ENCODE data around the gene RBM42. TPM values are rescaled to one million over a fixed set of nuclear protein-coding genes. Genes with fewer than 3 reads are reported as not detected.

The RBM42 gene
- total RNA-seq, 1 donor from 2014 or later: 78.7 TPM

DNA sequence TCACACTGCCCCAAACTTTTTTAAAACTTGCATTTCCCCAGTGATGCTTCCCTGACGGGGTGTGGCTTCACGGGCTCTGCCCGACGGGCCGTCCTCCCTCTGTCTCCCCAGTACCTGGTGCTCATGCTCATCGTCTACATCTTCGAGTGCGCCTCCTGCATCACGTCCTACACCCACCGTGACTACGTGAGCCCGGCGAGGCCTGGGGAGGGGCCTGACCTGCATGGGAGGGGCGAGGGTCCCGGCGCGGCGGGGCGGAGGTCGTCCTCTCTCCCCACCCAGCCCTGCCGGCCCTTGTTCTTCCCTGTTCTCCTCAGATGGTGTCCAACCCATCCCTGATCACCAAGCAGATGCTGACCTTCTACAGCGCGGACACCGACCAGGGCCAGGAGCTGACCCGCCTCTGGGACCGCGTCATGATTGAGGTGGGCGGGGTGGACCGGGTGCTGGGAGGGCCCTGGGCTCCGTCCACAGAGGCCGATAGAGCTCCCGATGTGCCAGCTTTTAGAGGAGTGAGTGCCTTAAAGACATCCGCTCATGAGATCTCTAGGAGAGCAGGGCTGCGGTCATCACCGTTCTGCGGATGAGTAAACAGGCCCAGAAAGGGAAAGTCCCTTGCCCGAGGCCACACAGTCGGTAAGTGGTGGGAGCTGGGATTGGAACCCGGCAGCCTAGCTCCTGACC is 44.4 kb downstream of the RBM42 start:
- H3K9me3 Mint-ChIP-seq (ENCODE audit: unreplicated experiment): no peaks in the 10 kb centered on the region
- H3K27ac Mint-ChIP-seq (ENCODE audit: unreplicated experiment): no peak overlapping the region
- H3K4me1 Mint-ChIP-seq (ENCODE audit: low read depth, unreplicated experiment): peaks cover 1% of the 10 kb centered on the region
- TF ChIP-seq, protein P1, sequence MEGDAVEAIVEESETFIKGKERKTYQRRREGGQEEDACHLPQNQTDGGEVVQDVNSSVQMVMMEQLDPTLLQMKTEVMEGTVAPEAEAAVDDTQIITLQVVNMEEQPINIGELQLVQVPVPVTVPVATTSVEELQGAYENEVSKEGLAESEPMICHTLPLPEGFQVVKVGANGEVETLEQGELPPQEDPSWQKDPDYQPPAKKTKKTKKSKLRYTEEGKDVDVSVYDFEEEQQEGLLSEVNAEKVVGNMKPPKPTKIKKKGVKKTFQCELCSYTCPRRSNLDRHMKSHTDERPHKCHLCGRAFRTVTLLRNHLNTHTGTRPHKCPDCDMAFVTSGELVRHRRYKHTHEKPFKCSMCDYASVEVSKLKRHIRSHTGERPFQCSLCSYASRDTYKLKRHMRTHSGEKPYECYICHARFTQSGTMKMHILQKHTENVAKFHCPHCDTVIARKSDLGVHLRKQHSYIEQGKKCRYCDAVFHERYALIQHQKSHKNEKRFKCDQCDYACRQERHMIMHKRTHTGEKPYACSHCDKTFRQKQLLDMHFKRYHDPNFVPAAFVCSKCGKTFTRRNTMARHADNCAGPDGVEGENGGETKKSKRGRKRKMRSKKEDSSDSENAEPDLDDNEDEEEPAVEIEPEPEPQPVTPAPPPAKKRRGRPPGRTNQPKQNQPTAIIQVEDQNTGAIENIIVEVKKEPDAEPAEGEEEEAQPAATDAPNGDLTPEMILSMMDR (IDR thresholded peaks at IDR 0.05; ENCODE audit: partially characterized antibody, unreplicated experiment): no peak
- peak; percentile 37 for DNase-seq
- H3K36me3 Mint-ChIP-seq (ENCODE audit: unreplicated experiment): no peaks in the 10 kb centered on the region
- H3K27me3 Mint-ChIP-seq (ENCODE audit: unreplicated experiment): peaks cover 2% of the 10 kb centered on the region
- H3K4me3 Mint-ChIP-seq (ENCODE audit: unreplicated experiment): peak overlapping the region; percentile 34

DNA sequence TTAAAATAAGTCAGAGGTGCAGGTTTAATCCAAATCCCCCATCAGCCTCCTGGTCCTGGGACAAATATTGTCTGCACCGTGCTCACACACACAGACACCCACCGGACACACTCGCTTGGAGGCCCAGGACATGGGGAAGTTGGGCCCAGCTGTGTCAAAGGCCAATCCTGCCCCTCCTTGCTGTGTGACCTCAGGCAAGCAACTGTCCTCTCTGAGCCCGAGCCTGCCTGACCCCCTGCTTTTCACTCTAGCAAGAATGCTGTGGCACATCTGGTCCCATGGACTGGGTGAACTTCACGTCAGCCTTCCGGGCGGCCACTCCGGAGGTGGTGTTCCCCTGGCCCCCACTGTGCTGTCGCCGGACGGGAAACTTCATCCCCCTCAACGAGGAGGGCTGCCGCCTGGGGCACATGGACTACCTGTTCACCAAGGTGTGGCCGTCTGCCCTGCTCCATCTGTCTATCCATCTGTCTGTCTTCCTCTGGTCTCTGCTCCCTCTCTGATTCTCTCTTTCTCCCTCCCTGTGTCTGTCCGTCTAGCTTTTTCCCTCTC is 46.8 kb downstream of the RBM42 start:
- Mint-ChIP-seq H3K27ac (ENCODE audit: unreplicated experiment) (no peak overlapping the region), H3K36me3 (ENCODE audit: unreplicated experiment) (no peaks in the 10 kb centered on the region), H3K9me3 (ENCODE audit: unreplicated experiment) (no peaks in the 10 kb centered on the region), H3K4me3 (ENCODE audit: unreplicated experiment) (no peak overlapping the region), H3K4me1 (ENCODE audit: low read depth, unreplicated experiment) (peaks cover 1% of the 10 kb centered on the region), H3K27me3 (ENCODE audit: unreplicated experiment) (peaks cover 2% of the 10 kb centered on the region)
- TF ChIP-seq, protein P1 (IDR thresholded peaks at IDR 0.05; ENCODE audit: partially characterized antibody, unreplicated experiment): no peak
- DNase-seq: no peak

Other genes with a start within 250 kb of the RBM42 start
- not detected for gene FFAR2, start 180.8 kb upstream of the RBM42 start, total RNA-seq (ENCODE audit: unreplicated experiment)
- not detected for gene KRTDAP, start 138.6 kb upstream of the RBM42 start, total RNA-seq (ENCODE audit: unreplicated experiment)
- gene DMKN, start 115.4 kb upstream of the RBM42 start, total RNA-seq (ENCODE audit: unreplicated experiment): 0.88 TPM
- 0.29 TPM for gene SBSN, start 100.7 kb upstream of the RBM42 start, total RNA-seq (ENCODE audit: unreplicated experiment)
- gene GAPDHS, start 95.6 kb upstream of the RBM42 start, total RNA-seq (ENCODE audit: unreplicated experiment): not detected
- gene TMEM147, start 83.4 kb upstream of the RBM42 start, total RNA-seq (ENCODE audit: unreplicated experiment): 67.2 TPM
- gene ATP4A, start 65.4 kb upstream of the RBM42 start, total RNA-seq (ENCODE audit: unreplicated experiment): 0.32 TPM
- not detected for gene PMIS2, start 42.9 kb upstream of the RBM42 start, total RNA-seq (ENCODE audit: unreplicated experiment)
- 15.9 TPM for gene HAUS5, start 16.3 kb upstream of the RBM42 start, total RNA-seq (ENCODE audit: unreplicated experiment)
- 1.3 TPM for gene ETV2, start 12.7 kb downstream of the RBM42 start, total RNA-seq (ENCODE audit: unreplicated experiment)
- 448 TPM for gene COX6B1, start 19.3 kb downstream of the RBM42 start, total RNA-seq (ENCODE audit: unreplicated experiment)
- gene UPK1A, start 37.5 kb downstream of the RBM42 start, total RNA-seq (ENCODE audit: unreplicated experiment): not detected
- not detected for gene ZBTB32, start 75.5 kb downstream of the RBM42 start, total RNA-seq (ENCODE audit: unreplicated experiment)
- 60.8 TPM for gene KMT2B, start 89.0 kb downstream of the RBM42 start, total RNA-seq (ENCODE audit: unreplicated experiment)
- gene IGFLR1, start 113.4 kb downstream of the RBM42 start, total RNA-seq (ENCODE audit: unreplicated experiment): 4.7 TPM
- 24.3 TPM for gene U2AF1L4, start 116.4 kb downstream of the RBM42 start, total RNA-seq (ENCODE audit: unreplicated experiment)
- gene PSENEN, start 116.6 kb downstream of the RBM42 start, total RNA-seq (ENCODE audit: unreplicated experiment): 109 TPM
- 29.8 TPM for gene LIN37, start 119.5 kb downstream of the RBM42 start, total RNA-seq (ENCODE audit: unreplicated experiment)
- 0.49 TPM for gene HSPB6, start 128.0 kb downstream of the RBM42 start, total RNA-seq (ENCODE audit: unreplicated experiment)
- gene PROSER3, start 129.1 kb downstream of the RBM42 start, total RNA-seq (ENCODE audit: unreplicated experiment): 41.7 TPM
- gene ARHGAP33, start 146.5 kb downstream of the RBM42 start, total RNA-seq (ENCODE audit: unreplicated experiment): 180 TPM
- 0.64 TPM for gene PRODH2, start 183.8 kb downstream of the RBM42 start, total RNA-seq (ENCODE audit: unreplicated experiment)
- 4.7 TPM for gene NPHS1, start 223.5 kb downstream of the RBM42 start, total RNA-seq (ENCODE audit: unreplicated experiment)
- gene KIRREL2, start 227.9 kb downstream of the RBM42 start, total RNA-seq (ENCODE audit: unreplicated experiment): 47.1 TPM
- 618 TPM for gene APLP1, start 239.5 kb downstream of the RBM42 start, total RNA-seq (ENCODE audit: unreplicated experiment)

All from glutamatergic neuron (in vitro differentiated cells).